ENCODE measurements around the gene SIX1. TPM values are rescaled to one million over a fixed set of nuclear protein-coding genes. Genes with fewer than 3 reads are reported as not detected.

The SIX1 gene
- total and polyA plus RNA-seq, 2 of the 13 experiments (the other 11 are each of a cell fraction or from before 2014, with no cell fraction given): 1.7 to 6.5 TPM

DNA sequence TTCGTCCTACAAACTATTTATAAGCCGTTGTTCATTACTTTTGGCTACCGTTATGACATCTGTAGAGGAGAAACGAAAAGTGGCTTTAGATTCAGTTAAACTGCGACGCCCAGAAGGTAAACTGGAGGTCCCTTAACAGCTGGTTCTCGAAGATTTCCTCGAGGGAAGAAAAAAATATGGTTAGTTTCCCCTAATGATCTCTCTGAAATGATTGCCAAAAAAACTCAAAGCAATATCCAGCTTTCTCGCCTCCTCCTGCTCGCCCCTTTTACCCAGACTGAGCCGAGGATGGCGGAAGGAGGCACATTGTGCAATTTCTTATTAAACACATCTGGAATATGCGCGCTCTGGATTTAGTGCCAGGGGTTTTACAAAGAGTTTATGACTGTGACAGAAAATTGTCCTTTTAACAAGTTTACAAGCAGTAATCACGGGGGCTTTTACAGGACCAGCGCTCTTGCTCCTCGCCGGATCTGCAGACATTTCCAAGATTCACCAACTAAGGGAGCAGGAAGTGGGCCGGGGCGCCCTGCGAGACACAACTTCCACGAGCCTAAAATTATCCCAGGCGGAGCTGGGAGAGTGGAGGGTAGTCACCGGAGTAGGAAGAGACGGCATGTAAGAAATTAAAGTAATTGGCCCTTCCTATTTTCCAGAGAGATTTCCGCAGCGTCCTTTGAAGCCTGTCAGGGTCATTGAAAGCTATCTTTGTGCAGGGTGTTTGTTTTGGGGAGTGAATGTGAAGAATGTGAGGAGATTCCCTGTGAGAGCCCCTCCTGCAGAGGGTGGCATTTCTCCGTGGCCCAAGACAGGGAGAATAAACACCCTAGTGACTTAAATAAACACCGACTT lies 5.6 kb downstream of the SIX1 start (continued):
- TF ChIP-seq, protein P1, sequence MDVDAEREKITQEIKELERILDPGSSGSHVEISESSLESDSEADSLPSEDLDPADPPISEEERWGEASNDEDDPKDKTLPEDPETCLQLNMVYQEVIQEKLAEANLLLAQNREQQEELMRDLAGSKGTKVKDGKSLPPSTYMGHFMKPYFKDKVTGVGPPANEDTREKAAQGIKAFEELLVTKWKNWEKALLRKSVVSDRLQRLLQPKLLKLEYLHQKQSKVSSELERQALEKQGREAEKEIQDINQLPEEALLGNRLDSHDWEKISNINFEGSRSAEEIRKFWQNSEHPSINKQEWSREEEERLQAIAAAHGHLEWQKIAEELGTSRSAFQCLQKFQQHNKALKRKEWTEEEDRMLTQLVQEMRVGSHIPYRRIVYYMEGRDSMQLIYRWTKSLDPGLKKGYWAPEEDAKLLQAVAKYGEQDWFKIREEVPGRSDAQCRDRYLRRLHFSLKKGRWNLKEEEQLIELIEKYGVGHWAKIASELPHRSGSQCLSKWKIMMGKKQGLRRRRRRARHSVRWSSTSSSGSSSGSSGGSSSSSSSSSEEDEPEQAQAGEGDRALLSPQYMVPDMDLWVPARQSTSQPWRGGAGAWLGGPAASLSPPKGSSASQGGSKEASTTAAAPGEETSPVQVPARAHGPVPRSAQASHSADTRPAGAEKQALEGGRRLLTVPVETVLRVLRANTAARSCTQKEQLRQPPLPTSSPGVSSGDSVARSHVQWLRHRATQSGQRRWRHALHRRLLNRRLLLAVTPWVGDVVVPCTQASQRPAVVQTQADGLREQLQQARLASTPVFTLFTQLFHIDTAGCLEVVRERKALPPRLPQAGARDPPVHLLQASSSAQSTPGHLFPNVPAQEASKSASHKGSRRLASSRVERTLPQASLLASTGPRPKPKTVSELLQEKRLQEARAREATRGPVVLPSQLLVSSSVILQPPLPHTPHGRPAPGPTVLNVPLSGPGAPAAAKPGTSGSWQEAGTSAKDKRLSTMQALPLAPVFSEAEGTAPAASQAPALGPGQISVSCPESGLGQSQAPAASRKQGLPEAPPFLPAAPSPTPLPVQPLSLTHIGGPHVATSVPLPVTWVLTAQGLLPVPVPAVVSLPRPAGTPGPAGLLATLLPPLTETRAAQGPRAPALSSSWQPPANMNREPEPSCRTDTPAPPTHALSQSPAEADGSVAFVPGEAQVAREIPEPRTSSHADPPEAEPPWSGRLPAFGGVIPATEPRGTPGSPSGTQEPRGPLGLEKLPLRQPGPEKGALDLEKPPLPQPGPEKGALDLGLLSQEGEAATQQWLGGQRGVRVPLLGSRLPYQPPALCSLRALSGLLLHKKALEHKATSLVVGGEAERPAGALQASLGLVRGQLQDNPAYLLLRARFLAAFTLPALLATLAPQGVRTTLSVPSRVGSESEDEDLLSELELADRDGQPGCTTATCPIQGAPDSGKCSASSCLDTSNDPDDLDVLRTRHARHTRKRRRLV (CRISPR knock-in tag; IDR thresholded peaks at IDR 0.05): no peak
- TF ChIP-seq KLF6 (CRISPR knock-in tag; IDR thresholded peaks at IDR 0.05) (no peak), TOE1 (CRISPR knock-in tag; IDR thresholded peaks at IDR 0.05) (no peak), KDM3A (CRISPR knock-in tag; IDR thresholded peaks at IDR 0.05; ENCODE audit: low read depth) (no peak), ZNF672 (CRISPR knock-in tag; IDR thresholded peaks at IDR 0.05) (no peak), ZMYM4 (CRISPR knock-in tag; IDR thresholded peaks at IDR 0.05) (peak; percentile 66), KAT8 (CRISPR knock-in tag; IDR thresholded peaks at IDR 0.05) (peak; percentile 34; the same call in 1 of the 2 replicates), NFYC (CRISPR knock-in tag; IDR thresholded peaks at IDR 0.05) (0 out of 2 replicates have a peak, but pooled peaks have one; percentile 10), HMG20B (CRISPR knock-in tag; conservative IDR thresholded peaks at IDR 0.05) (0 out of 2 replicates have a peak, but pooled peaks have one; percentile 31), NONO (IDR thresholded peaks at IDR 0.05) (no peak), NONO (CRISPR knock-in tag; conservative IDR thresholded peaks at IDR 0.05) (no peak), RXRB (CRISPR knock-in tag; IDR thresholded peaks at IDR 0.05; ENCODE audit: borderline replicate concordance) (peak; percentile 60; the same call in 1 of the 2 replicates), ISL2 (CRISPR knock-in tag; IDR thresholded peaks at IDR 0.05) (peak; percentile 39; the same call in 1 of the 2 replicates), RBAK (CRISPR knock-in tag; IDR thresholded peaks at IDR 0.05) (no peak), ZNF136 (CRISPR knock-in tag; IDR thresholded peaks at IDR 0.05; ENCODE audit: low read depth) (no peak), STAG1 (CRISPR knock-in tag; IDR thresholded peaks at IDR 0.05) (peak; percentile 53)
- TF ChIP-seq, protein P2, sequence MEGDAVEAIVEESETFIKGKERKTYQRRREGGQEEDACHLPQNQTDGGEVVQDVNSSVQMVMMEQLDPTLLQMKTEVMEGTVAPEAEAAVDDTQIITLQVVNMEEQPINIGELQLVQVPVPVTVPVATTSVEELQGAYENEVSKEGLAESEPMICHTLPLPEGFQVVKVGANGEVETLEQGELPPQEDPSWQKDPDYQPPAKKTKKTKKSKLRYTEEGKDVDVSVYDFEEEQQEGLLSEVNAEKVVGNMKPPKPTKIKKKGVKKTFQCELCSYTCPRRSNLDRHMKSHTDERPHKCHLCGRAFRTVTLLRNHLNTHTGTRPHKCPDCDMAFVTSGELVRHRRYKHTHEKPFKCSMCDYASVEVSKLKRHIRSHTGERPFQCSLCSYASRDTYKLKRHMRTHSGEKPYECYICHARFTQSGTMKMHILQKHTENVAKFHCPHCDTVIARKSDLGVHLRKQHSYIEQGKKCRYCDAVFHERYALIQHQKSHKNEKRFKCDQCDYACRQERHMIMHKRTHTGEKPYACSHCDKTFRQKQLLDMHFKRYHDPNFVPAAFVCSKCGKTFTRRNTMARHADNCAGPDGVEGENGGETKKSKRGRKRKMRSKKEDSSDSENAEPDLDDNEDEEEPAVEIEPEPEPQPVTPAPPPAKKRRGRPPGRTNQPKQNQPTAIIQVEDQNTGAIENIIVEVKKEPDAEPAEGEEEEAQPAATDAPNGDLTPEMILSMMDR (CRISPR knock-in tag; IDR thresholded peaks at IDR 0.05): peak; percentile 59
- TF ChIP-seq, protein P3, sequence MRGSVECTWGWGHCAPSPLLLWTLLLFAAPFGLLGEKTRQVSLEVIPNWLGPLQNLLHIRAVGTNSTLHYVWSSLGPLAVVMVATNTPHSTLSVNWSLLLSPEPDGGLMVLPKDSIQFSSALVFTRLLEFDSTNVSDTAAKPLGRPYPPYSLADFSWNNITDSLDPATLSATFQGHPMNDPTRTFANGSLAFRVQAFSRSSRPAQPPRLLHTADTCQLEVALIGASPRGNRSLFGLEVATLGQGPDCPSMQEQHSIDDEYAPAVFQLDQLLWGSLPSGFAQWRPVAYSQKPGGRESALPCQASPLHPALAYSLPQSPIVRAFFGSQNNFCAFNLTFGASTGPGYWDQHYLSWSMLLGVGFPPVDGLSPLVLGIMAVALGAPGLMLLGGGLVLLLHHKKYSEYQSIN (CRISPR knock-in tag; IDR thresholded peaks at IDR 0.05; ENCODE audit: borderline replicate concordance): no peak
- TF ChIP-seq, protein P4, sequence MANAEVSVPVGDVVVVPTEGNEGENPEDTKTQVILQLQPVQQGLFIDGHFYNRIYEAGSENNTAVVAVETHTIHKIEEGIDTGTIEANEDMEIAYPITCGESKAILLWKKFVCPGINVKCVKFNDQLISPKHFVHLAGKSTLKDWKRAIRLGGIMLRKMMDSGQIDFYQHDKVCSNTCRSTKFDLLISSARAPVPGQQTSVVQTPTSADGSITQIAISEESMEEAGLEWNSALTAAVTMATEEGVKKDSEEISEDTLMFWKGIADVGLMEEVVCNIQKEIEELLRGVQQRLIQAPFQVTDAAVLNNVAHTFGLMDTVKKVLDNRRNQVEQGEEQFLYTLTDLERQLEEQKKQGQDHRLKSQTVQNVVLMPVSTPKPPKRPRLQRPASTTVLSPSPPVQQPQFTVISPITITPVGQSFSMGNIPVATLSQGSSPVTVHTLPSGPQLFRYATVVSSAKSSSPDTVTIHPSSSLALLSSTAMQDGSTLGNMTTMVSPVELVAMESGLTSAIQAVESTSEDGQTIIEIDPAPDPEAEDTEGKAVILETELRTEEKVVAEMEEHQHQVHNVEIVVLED (CRISPR knock-in tag; IDR thresholded peaks at IDR 0.05; ENCODE audit: borderline replicate concordance): no peak
